Liver (tissue), 9 donors: ENCODE data around the gene NCOA3. TPM values are rescaled to one million over a fixed set of nuclear protein-coding genes. Genes with fewer than 3 reads are reported as not detected.
A peak's percentile ranks its signal among the peaks of the same experiment; 100 is the strongest.
"Not testable (repeated sequence)": the region's sequence is repeated elsewhere in the genome, so short reads cannot be mapped to it uniquely, and the experiment has no call there.

Experiments
- DNase-seq: peaks from one replicate; pipeline ENCODE4 v3.0.0-alpha.2; 2017; ENCODE audit warnings: low spot score
- H3K27ac ChIP-seq, 2 donors: one replicate each; pipeline ENCODE4 v1.7.0; 2013; ENCODE audit warnings: inconsistent platforms in 2 of 2, low read length in 2 of 2, control low read depth in 1 of 2, low read depth in 1 of 2, mild to moderate bottlenecking in 1 of 2
- H3K27me3 ChIP-seq, 4 donors: one replicate each; pipeline versions ENCODE4 v1.6.1 to v1.7.0; 2013; ENCODE audit warnings: low read length in 3 of 4, inconsistent platforms in 1 of 4, mild to moderate bottlenecking in 1 of 4, moderate library complexity in 1 of 4; ENCODE audit not compliant: control insufficient read depth in 4 of 4, insufficient read depth in 4 of 4
- H3K36me3 ChIP-seq, 4 donors: one replicate each; pipeline versions ENCODE4 v1.6.1 to v1.7.0; 2013; ENCODE audit warnings: low read length in 3 of 4, mild to moderate bottlenecking in 3 of 4, low read depth in 1 of 4, moderate library complexity in 1 of 4; ENCODE audit not compliant: control insufficient read depth in 4 of 4, insufficient read depth in 3 of 4
- H3K4me1 ChIP-seq, 4 donors: one replicate each; pipeline versions ENCODE4 v1.6.1 to v1.7.0; 2013; ENCODE audit warnings: low read length in 3 of 4, mild to moderate bottlenecking in 3 of 4, moderate library complexity in 1 of 4; ENCODE audit not compliant: control insufficient read depth in 4 of 4, insufficient read depth in 4 of 4
- H3K4me3 ChIP-seq, 3 donors: one replicate each; pipeline versions ENCODE4 v1.6.1 to v1.7.0; 2013; ENCODE audit warnings: low read length in 3 of 3, control low read depth in 1 of 3, low read depth in 1 of 3, mild to moderate bottlenecking in 1 of 3
- H3K9ac ChIP-seq, 2 donors: one replicate each; pipeline ENCODE4 v1.7.0; 2013; ENCODE audit warnings: low read length in 2 of 2, mild to moderate bottlenecking in 2 of 2, moderate library complexity in 2 of 2, control low read depth in 1 of 2, low read depth in 1 of 2
- H3K9me3 ChIP-seq, 4 donors: one replicate each; pipeline versions ENCODE4 v1.6.1 to v1.7.0; 2013; ENCODE audit warnings: low read length in 3 of 4; ENCODE audit not compliant: control insufficient read depth in 4 of 4
- ATF3 ChIP-seq: IDR thresholded peaks from 2 replicates; pipeline ENCODE4 v1.6.1; 2016; ENCODE audit warnings: antibody characterized with exemption
- CTCF ChIP-seq: fragments of 150-350 bp; IDR thresholded peaks from 2 replicates; pipeline ENCODE4 v1.5.1; 2017; ENCODE audit warnings: improper control_type of control experiment, low read depth, low read length; ENCODE audit not compliant: missing input control
- EGR1 ChIP-seq, 2 donors: IDR thresholded peaks; 2 replicates each; pipeline ENCODE4 v1.6.1; 2016 to 2018; ENCODE audit warnings: antibody characterized with exemption in 2 of 2, low read depth in 2 of 2
- FOXA2 ChIP-seq: IDR thresholded peaks from 2 replicates; pipeline ENCODE4 v1.6.1; 2016; ENCODE audit warnings: antibody characterized with exemption
- HNF4A ChIP-seq, 2 donors: conservative IDR thresholded peaks; 2 replicates each; pipeline ENCODE4 v1.6.1; 2016; ENCODE audit warnings: antibody characterized with exemption in 2 of 2, mild to moderate bottlenecking in 2 of 2
- JUND ChIP-seq, 2 donors: IDR thresholded peaks; 2 replicates each; pipeline ENCODE4 v1.6.1; 2016; ENCODE audit warnings: antibody characterized with exemption in 2 of 2
- MAX ChIP-seq: IDR thresholded peaks from 2 replicates; pipeline ENCODE4 v1.6.1; 2016; ENCODE audit warnings: antibody characterized with exemption
- NR2F2 ChIP-seq: IDR thresholded peaks from 2 replicates; pipeline ENCODE4 v1.6.1; 2016; ENCODE audit warnings: antibody characterized with exemption
- REST ChIP-seq: IDR thresholded peaks from 2 replicates; pipeline ENCODE4 v1.6.1; 2016; ENCODE audit warnings: antibody characterized with exemption, mild to moderate bottlenecking
- RXRA ChIP-seq, 2 donors: IDR thresholded peaks; 2 replicates each; pipeline ENCODE4 v1.6.1; 2017 to 2018; ENCODE audit warnings: antibody characterized with exemption in 2 of 2, mild to moderate bottlenecking in 1 of 2
- SP1 ChIP-seq: IDR thresholded peaks from 2 replicates; pipeline ENCODE4 v1.6.1; 2018; ENCODE audit warnings: antibody characterized with exemption, mild to moderate bottlenecking
- TAF1 ChIP-seq: conservative IDR thresholded peaks from 2 replicates; pipeline ENCODE4 v1.6.1; 2016; ENCODE audit warnings: antibody characterized with exemption, mild to moderate bottlenecking
- WGBS: extraction: QIAGEN DNeasy Blood & Tissue Kit; methylation state at CpG from one replicate; pipeline ENCODE4 v1.1.7; 2013; 5-methylcytosine and 5-hydroxymethylcytosine counted together
- polyA plus RNA-seq, 2 donors: library from polyadenylated mRNA; stranded (reverse) in 1 of 2; unstranded in 1 of 2; fragments of 200-250 nt in 1 of 2; fragments of >200 nt in 1 of 2; fragmentation: Nextera tagmentation in 1 of 2; extraction: Ambion mirVana in 1 of 2; gene quantifications; one replicate each; pipeline versions ENCODE4 v1.2.1 to v1.2.3, GENCODE V29; 2013 to 2015
- total RNA-seq, 2 donors: library from RNA; depleted of rRNA; stranded (reverse); fragments of >200 nt; gene quantifications; one replicate each; pipeline ENCODE4 v1.2.3, GENCODE V29; 2014
- TF ChIP-seq, protein P1 (sequence below): IDR thresholded peaks from 2 replicates; pipeline ENCODE4 v1.6.1; 2016; ENCODE audit warnings: antibody characterized with exemption
- donor health status: healthy.
- donor health status: healthy.
- donor health status: healthy.
- donor health status: healthy.
- donor health status: healthy.

NCOA3 gene
- total and polyA plus RNA-seq, 4 donors = 3.8 to 18.2 (median 8.9) TPM

- TF ChIP-seq, protein P1, sequence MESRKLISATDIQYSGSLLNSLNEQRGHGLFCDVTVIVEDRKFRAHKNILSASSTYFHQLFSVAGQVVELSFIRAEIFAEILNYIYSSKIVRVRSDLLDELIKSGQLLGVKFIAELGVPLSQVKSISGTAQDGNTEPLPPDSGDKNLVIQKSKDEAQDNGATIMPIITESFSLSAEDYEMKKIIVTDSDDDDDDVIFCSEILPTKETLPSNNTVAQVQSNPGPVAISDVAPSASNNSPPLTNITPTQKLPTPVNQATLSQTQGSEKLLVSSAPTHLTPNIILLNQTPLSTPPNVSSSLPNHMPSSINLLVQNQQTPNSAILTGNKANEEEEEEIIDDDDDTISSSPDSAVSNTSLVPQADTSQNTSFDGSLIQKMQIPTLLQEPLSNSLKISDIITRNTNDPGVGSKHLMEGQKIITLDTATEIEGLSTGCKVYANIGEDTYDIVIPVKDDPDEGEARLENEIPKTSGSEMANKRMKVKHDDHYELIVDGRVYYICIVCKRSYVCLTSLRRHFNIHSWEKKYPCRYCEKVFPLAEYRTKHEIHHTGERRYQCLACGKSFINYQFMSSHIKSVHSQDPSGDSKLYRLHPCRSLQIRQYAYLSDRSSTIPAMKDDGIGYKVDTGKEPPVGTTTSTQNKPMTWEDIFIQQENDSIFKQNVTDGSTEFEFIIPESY = peak; percentile 73
- peak; percentile 49 for TF ChIP-seq TAF1
- peak; percentile 58 for TF ChIP-seq NR2F2
- TF ChIP-seq CTCF = no peak
These were observed 8.3 kb upstream of the NCOA3 start (continued) for GRCh38 chr20:47493175-47493962.

DNA sequence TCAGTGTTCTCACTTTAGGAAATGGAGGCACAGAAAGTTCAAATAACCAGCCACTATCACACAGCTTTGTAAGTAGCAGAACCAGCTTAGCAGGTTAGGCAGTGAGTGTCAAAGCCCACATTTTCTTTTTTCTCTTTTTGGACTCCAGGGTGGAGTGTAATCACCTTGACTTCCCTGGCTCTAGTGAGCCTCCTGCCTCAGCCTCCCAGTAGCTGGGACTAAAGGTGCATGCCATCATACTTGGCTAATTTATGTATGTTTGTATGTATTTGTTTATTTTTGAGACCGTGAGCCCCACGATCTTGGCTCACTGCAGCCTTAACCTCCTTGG is 7.8 kb upstream of the NCOA3 start:
- no peak overlapping the region for H3K4me3 ChIP-seq
- no peaks in the 10 kb centered on the region for H3K9me3 ChIP-seq
- TF ChIP-seq CTCF (no peak), NR2F2 (no peak), REST (no peak), MAX (no peak), TAF1 (no peak), JUND (IDR thresholded peaks at IDR 0.05) (no peak), ATF3 (no peak), HNF4A (conservative IDR thresholded peaks at IDR 0.05) (no peak), EGR1 (IDR thresholded peaks at IDR 0.05; ENCODE audit: low read depth in 2 of 2) (no peak), FOXA2 (no peak), SP1 (no peak), RXRA (IDR thresholded peaks at IDR 0.05) (no peak)
- H3K4me1 ChIP-seq = peaks cover 6 to 14% (median 12%) of the 10 kb centered on the region in 4 donors
- H3K36me3 ChIP-seq = no peaks in the 10 kb centered on the region
- WGBS = 27% methylated on average over 2 of the region's 2 CpGs
- DNase-seq = no peak
- peak overlapping the region in 1 of 2 donors; percentile 85 for H3K9ac ChIP-seq
- peak overlapping the region; percentile 86 to 98 for H3K27ac ChIP-seq
- no peaks in the 10 kb centered on the region for H3K27me3 ChIP-seq

DNA sequence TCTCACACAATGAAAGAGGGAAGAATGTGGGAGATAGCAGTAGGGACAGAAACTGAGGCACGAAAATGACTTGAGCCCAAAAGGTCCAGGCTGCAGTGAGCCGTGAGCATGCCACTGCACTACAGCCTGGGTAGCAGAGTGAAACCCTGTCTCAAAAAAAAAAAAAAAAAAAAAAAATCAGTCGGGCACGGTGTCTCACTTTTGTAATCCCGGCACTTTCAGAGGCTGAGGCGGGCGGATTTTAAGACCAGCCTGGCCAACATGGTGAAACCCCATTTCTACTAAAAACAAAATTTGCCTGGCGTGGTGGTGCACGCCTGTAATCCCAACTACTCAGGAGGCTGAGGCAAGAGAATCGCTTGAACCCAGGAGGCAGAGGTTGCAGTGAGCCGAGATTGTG is 7.1 kb upstream of the NCOA3 start:
- not testable (repeated sequence) for H3K36me3 ChIP-seq, H3K4me3 ChIP-seq, H3K27ac ChIP-seq, H3K9me3 ChIP-seq, H3K27me3 ChIP-seq, DNase-seq, H3K9ac ChIP-seq
- peaks cover 6 to 14% (median 12%) of the 10 kb centered on the region in 4 donors for H3K4me1 ChIP-seq
- 92% methylated on average over 11 of the region's 11 CpGs for WGBS
